Measurements from ENCODE around the gene BARX2. TPM values are rescaled to one million over a fixed set of nuclear protein-coding genes. Genes with fewer than 3 reads are reported as not detected.
A peak's percentile ranks its signal among the peaks of the same experiment; 100 is the strongest.

The BARX2 gene
- total and polyA plus RNA-seq, 5 donors: not detected

DNA sequence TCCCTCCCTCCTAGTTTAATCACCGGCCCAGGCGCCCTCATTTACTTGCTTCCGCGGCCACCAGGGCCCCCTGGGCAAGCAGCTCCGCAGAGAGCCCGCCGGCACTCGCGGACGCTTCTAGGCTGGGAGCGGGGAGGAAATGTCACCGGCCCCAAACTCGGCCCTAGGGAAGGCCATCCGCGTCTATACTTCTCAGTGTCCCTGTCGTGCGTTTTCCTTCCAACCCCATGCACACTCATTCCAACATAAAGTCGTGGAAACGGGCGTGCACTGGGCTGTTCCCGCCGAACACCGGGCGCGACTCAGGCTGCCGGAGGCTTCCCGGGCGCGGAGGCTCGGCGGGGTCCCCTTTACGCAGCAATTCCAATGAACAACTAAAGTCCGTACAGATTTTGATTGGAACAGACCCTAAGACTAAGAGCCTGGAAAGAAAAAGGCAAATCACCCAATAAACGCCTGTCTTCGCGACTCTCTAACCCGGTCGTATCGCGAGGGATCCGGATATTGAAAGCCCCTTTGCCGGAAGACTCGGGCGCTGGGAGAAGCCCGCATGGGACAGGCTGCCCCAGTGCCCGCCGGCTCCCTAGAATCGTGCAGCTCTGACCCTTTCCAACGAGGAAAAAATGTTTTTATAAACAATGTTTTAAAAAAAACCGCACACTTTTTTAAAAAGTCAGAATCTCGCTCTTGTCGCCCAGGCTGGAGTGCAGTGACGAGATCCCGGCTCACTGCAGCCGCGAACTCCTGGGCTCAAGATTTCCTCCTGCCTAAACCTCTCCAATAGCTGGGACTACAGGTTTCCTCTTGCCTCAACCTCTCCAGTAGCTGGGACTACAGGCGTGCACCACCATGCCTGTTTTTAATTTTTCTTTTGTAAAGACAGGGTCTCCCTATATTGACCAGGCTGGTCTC, 1.3 kb upstream of the BARX2 start:
- Histone ChIP-seq H3K27ac (ENCODE audit: low read length) (no peak overlapping the region), H3K9me3 (ENCODE audit: control insufficient read depth, low read length) (no peaks in the 10 kb centered on the region), H3K4me3 (ENCODE audit: low read length) (peak overlapping the region; percentile 40), H3K4me1 (ENCODE audit: control insufficient read depth, insufficient read depth, low read length) (peaks cover 2% of the 10 kb centered on the region), H3K27me3 (ENCODE audit: control insufficient read depth, insufficient read depth) (peaks cover 7% of the 10 kb centered on the region)
- ATAC-seq: no peak
- 3% methylated on average over 57 of the region's 57 CpGs for WGBS
- peak in 1 of 3 donors; percentile 35 for DNase-seq
- intact Hi-C loops (cut with DNase I): loop anchor here in 1 of 4 donors (5.0 kb wide), 1 partner anchor 373 kb away; no protein-coding TSS in a partner anchor

DNA sequence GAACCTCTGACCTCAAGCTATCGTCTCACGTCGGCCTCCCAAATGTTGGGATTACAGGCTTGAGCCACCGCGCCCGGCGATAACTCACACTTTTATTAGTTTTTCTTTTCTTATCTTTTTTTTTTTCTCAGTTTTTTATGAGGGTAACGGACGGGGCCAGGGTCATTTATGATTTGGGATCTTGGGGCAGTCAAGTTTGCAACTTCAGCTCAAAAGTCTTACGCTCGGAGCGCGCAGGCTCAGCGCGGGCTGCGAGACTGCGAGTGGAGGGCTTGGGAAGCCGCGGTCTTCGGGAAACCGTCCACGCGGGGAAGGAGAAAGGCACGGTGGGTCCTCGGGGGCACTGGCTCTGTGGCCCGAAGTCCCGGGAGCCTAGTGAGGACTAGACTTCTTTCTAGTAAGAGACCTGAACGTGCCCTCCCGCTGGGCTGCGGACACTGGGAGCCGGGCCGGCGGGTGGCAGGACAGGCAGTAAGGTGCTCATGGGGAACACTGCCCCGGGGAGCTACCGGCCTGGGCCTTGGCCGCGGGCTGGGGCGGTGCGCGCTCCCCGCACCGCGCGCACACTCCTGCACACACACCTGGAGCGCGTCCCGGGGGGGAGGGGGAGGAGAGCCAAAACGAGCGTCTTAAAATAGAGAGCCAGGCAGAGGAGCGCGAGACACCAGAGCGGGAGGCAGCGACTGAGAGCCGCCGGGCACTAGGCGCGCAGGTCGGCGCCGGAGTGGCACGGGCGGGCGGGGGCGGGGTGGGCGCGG, 476 bp upstream of the BARX2 start:
- Histone ChIP-seq H3K4me3 (ENCODE audit: low read length) (peak overlapping the region; percentile 41), H3K9me3 (ENCODE audit: control insufficient read depth, low read length) (no peaks in the 10 kb centered on the region), H3K27ac (ENCODE audit: low read length) (no peak overlapping the region), H3K4me1 (ENCODE audit: control insufficient read depth, insufficient read depth, low read length) (peaks cover 2% of the 10 kb centered on the region), H3K27me3 (ENCODE audit: control insufficient read depth, insufficient read depth) (peaks cover 5% of the 10 kb centered on the region)
- 2% methylated on average over 66 of the region's 66 CpGs for WGBS
- DNase-seq (peak in 1 of 3 donors; percentile 58), ATAC-seq (peak in 1 of 2 donors; percentile 33)
- intact Hi-C loops (cut with DNase I): loop anchor here in 1 of 4 donors (5.0 kb wide), 1 partner anchor 372 kb away; no protein-coding TSS in a partner anchor

DNA sequence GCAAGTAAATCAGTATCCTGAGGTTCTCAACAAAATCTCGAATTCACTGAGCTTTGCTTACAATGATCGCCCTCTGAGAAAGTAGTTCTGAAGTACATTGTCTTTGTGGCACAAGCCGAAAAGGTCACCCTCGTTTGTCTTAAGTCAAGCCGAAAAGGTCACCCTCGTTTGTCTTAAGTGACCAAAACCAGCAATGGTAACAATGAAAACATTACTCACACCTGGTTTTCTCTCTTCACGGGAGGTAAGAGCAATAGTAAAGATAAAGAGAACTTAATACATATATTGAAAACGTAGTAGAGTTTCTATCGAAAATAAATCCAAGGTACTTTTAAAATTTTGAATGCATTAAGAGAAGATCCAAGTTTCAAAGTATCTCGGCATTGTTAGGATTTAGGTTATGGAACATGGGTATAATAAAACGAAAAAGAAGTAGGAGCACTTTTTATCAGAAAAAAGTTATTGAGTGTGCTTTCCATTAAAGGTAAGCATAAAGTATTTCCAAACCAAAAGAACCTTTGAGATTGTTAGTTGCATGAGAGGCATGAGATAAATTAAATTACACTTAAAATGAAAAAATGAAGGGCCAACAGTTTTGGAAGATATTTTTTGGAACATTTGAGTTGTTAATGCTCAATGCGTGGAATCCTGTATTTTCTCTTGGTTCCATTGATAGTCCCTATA, 1.2 kb downstream of the BARX2 start:
- H3K4me1 ChIP-seq (ENCODE audit: control insufficient read depth, insufficient read depth, low read length): peaks cover 2% of the 10 kb centered on the region
- H3K27me3 ChIP-seq (ENCODE audit: control insufficient read depth, insufficient read depth): peaks cover 3% of the 10 kb centered on the region
- intact Hi-C loops (cut with DNase I): no loop called here
- DNase-seq (no peak), ATAC-seq (no peak)
- H3K9me3 ChIP-seq (ENCODE audit: control insufficient read depth, low read length): no peaks in the 10 kb centered on the region
- H3K27ac ChIP-seq (ENCODE audit: low read length): no peak overlapping the region
- H3K4me3 ChIP-seq (ENCODE audit: low read length): no peak overlapping the region
- WGBS: 68% methylated on average over 12 of the region's 12 CpGs

DNA sequence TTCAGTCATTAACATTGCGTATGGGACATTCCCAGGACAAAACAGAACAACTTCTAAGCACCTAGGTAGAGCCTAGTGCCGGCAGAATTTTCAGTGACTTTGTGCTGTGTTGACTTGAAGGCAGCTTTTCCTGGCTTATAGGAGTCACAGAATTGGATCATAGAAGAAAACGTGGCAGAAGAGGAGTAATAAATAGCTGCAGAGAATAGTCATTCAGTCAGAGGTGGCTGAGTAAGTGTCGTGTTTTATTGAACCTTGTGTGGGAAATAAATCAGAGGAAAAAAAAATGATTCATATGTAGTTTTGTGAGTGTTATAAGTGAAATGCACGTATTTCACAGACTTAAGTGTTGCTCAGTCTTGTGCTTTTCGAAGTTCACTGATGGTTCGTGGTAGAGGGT, 2.1 kb downstream of the BARX2 start:
- DNase-seq: no peak
- H3K9me3 ChIP-seq (ENCODE audit: control insufficient read depth, low read length): no peaks in the 10 kb centered on the region
- ATAC-seq: no peak
- no peak overlapping the region for H3K27ac ChIP-seq (ENCODE audit: low read length)
- H3K4me3 ChIP-seq (ENCODE audit: low read length): no peak overlapping the region
- WGBS: 82% methylated on average over 7 of the region's 7 CpGs
- H3K4me1 ChIP-seq (ENCODE audit: control insufficient read depth, insufficient read depth, low read length): peaks cover 2% of the 10 kb centered on the region
- intact Hi-C loops (cut with DNase I): no loop called here
- peaks cover 3% of the 10 kb centered on the region for H3K27me3 ChIP-seq (ENCODE audit: control insufficient read depth, insufficient read depth)

DNA sequence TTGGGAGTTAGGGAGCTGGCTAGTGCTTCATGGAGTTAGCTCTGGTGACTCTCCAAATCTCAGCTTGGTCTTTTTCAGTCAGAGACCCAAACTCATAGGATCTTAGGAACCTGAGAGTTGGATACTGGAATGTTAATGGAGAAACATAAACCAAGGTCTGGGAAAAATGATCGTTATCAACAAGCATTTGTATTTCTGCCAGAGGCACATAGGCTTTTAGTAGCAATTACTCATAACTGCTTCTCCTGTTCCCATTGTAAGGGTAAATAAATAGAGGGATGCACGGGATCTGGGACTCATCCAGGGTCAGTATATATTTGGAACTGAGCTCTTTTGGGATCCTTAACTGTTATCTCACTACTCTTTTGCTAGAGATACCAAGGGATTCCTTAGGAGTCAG, 4.8 kb downstream of the BARX2 start:
- Histone ChIP-seq H3K4me3 (ENCODE audit: low read length) (no peak overlapping the region), H3K27ac (ENCODE audit: low read length) (no peak overlapping the region), H3K9me3 (ENCODE audit: control insufficient read depth, low read length) (no peaks in the 10 kb centered on the region), H3K27me3 (ENCODE audit: control insufficient read depth, insufficient read depth) (peaks cover 3% of the 10 kb centered on the region), H3K4me1 (ENCODE audit: control insufficient read depth, insufficient read depth, low read length) (peaks cover 2% of the 10 kb centered on the region)
- 75% methylated on average over 2 of the region's 2 CpGs for WGBS
- intact Hi-C loops (cut with DNase I): no loop called here
- DNase-seq: no peak
- ATAC-seq: no peak

DNA sequence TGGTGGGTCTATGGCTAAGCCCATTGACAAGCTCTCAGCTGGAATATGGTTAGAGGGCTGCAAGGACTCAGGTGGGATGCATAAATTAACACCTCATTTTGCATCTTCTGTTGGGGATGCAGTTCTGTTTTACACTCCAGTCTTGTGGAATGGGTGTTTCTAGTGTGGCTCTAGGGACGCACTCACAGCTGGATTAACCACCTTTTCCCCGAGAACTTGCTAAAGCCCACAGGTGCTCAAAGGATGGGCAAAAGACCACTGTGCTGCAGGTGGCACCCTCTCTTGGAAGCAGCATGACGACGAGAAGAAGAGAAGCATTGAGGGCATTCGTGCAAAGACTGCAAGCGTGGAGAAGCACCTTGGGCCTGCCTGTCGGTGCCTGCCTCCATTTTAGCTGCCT, 6.9 kb downstream of the BARX2 start:
- H3K27ac ChIP-seq (ENCODE audit: low read length): no peak overlapping the region
- H3K4me3 ChIP-seq (ENCODE audit: low read length): no peak overlapping the region
- ATAC-seq: no peak
- WGBS: 86% methylated on average over 7 of the region's 7 CpGs
- H3K9me3 ChIP-seq (ENCODE audit: control insufficient read depth, low read length): no peaks in the 10 kb centered on the region
- H3K4me1 ChIP-seq (ENCODE audit: control insufficient read depth, insufficient read depth, low read length): no peaks in the 10 kb centered on the region
- DNase-seq: no peak
- H3K27me3 ChIP-seq (ENCODE audit: control insufficient read depth, insufficient read depth): peaks cover 3% of the 10 kb centered on the region
- intact Hi-C loops (cut with DNase I): no loop called here

DNA sequence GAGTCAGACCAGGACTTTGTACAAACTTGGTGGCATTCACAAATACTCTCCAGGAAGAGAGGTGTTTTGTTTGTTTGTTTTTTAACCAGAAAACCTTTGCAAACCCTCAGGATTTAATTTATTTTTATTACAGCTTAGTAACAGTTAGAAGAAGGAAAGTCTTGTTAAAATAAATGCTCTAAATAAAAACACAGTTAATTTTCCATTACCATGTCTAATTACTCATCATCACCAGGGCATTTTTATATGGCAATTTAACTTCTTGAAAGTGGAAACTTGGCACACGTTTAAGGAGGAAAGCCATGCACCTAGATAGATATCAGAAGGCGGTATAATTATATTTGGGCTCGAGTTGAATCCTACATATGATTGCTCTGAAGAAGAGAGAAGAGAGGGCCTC, 7.4 kb downstream of the BARX2 start:
- DNase-seq (no peak), ATAC-seq (no peak)
- intact Hi-C loops (cut with DNase I): no loop called here
- 67% methylated on average over 3 of the region's 3 CpGs for WGBS
- no peak overlapping the region for H3K4me3 ChIP-seq (ENCODE audit: low read length)
- no peaks in the 10 kb centered on the region for H3K4me1 ChIP-seq (ENCODE audit: control insufficient read depth, insufficient read depth, low read length)
- H3K27me3 ChIP-seq (ENCODE audit: control insufficient read depth, insufficient read depth): peaks cover 3% of the 10 kb centered on the region
- no peak overlapping the region for H3K27ac ChIP-seq (ENCODE audit: low read length)
- no peaks in the 10 kb centered on the region for H3K9me3 ChIP-seq (ENCODE audit: control insufficient read depth, low read length)

DNA sequence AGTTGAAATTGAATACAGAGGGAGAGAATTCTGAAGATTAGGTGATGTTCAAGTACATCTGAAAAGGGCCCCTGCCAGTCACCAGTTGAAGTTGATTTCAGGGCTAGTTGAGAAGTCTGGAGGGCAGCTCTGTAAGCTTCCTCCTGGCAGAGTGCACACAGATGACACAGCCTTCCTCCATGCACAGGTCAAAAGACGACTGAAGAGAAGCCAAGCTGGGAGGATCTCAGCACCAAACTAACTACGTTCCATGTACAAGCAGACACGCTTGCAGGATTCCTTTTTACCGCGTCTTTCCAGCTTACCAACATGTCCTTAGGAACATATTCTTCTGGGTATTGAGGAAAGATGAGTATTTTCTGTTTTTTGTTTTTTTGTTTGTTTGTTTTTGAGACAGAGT, 7.9 kb downstream of the BARX2 start:
- H3K9me3 ChIP-seq (ENCODE audit: control insufficient read depth, low read length): no peaks in the 10 kb centered on the region
- WGBS: 87% methylated on average over 5 of the region's 5 CpGs
- H3K27ac ChIP-seq (ENCODE audit: low read length): no peak overlapping the region
- H3K4me1 ChIP-seq (ENCODE audit: control insufficient read depth, insufficient read depth, low read length): no peaks in the 10 kb centered on the region
- ATAC-seq: no peak
- intact Hi-C loops (cut with DNase I): no loop called here
- peaks cover 3% of the 10 kb centered on the region for H3K27me3 ChIP-seq (ENCODE audit: control insufficient read depth, insufficient read depth)
- no peak overlapping the region for H3K4me3 ChIP-seq (ENCODE audit: low read length)
- no peak for DNase-seq

DNA sequence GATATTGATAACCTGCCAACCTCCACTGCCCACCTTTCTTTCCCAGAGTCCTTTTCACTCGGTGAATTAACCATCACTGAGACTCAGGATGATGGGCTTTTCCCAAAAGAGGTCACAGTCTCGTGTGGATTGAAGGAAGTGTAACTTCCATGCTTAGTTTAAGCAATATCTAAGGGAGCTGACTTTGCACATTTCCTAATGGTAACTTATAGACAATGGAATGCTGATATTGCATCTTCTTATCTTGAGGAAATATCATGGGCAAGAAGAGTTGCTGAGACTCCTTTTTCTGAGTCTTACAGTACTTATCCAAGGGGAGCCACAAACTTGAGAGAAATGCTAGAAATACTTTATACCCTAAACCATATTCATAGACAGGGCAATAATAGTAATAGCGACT, 8.8 kb downstream of the BARX2 start:
- no peaks in the 10 kb centered on the region for H3K27me3 ChIP-seq (ENCODE audit: control insufficient read depth, insufficient read depth)

DNA sequence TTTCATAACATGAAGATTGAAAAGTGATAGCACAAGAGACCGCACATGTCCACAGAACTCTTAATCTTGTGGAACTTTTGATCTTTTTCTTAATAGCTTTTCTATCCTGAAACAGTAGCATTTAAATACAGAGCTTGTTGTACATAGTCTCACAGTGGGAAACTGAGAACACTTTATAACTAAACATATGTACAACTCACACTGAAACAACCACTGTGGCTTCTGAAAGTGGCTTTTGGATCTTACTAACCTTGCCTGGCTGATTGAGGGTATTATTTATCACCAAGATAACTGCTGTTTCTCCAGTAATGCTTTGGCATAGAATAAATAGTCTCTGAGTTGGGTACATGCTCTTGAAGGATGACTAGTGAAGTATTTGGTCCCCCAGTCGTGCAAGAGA, 10.2 kb downstream of the BARX2 start:
- H3K27me3 ChIP-seq (ENCODE audit: control insufficient read depth, insufficient read depth): no peaks in the 10 kb centered on the region
- H3K4me1 ChIP-seq (ENCODE audit: control insufficient read depth, insufficient read depth, low read length): no peaks in the 10 kb centered on the region
- H3K9me3 ChIP-seq (ENCODE audit: control insufficient read depth, low read length): no peaks in the 10 kb centered on the region
- ATAC-seq (no peak), DNase-seq (no peak)
- no peak overlapping the region for H3K4me3 ChIP-seq (ENCODE audit: low read length)
- 81% methylated on average over 2 of the region's 2 CpGs for WGBS
- H3K27ac ChIP-seq (ENCODE audit: low read length): no peak overlapping the region
- intact Hi-C loops (cut with DNase I): no loop called here

More for the DNA sequence above, 8.8 kb downstream of the BARX2 start:
- no peaks in the 10 kb centered on the region for H3K4me1 ChIP-seq (ENCODE audit: control insufficient read depth, insufficient read depth, low read length)
- DNase-seq (no peak), ATAC-seq (no peak)
- no peaks in the 10 kb centered on the region for H3K9me3 ChIP-seq (ENCODE audit: control insufficient read depth, low read length)
- intact Hi-C loops (cut with DNase I): no loop called here
- WGBS: 77% methylated on average over 3 of the region's 3 CpGs
- H3K4me3 ChIP-seq (ENCODE audit: low read length): no peak overlapping the region
- H3K27ac ChIP-seq (ENCODE audit: low read length): no peak overlapping the region
